Measurements from ENCODE around the gene PIEZO2. TPM values are rescaled to one million over a fixed set of nuclear protein-coding genes. Genes with fewer than 3 reads are reported as not detected.
A peak's percentile ranks its signal among the peaks of the same experiment; 100 is the strongest.

The PIEZO2 gene
- total RNA-seq, 1 donor from 2014 or later: 4.2 TPM

DNA sequence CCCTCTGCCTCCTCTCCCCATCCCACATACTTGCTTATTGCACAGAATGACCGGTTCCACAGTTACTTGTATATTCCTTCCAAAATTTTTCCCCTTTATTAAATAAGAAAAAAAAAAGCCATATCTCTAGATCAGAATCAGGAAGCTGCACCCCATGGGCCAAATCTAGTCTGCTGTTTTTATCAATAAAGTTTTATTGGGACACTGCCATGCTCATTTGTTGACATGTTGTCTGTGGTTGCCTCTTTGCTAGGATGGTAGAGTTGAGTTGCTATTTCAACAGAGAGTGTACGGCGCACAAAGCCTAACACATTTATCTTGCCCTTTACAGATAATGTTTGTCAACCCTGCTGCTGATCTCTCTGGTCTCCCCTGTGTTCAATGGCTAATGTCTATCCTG, 15.8 kb upstream of the PIEZO2 start:
- DNase-seq (ENCODE audit: low spot score): no peak
- H3K27me3 Mint-ChIP-seq (ENCODE audit: insufficient read depth, low read depth): peaks cover 3% of the 10 kb centered on the region
- Histone ChIP-seq H3K27me3 (peaks cover 38% of the 10 kb centered on the region), H3K9ac (no peak overlapping the region), H3K9me3 (ENCODE audit: low read depth) (no peaks in the 10 kb centered on the region), H3K4me1 (peaks cover 8% of the 10 kb centered on the region), H3K27ac (no peak overlapping the region), H3F3A (ENCODE audit: low read depth) (no peaks in the 10 kb centered on the region), H3K4me3 (no peak overlapping the region), H3K79me2 (ENCODE audit: low read depth) (no peaks in the 10 kb centered on the region), H3K36me3 (no peaks in the 10 kb centered on the region), H4K20me1 (ENCODE audit: low read depth) (no peaks in the 10 kb centered on the region), H2AFZ (replicated peaks) (no peak overlapping the region), H3K4me2 (no peak overlapping the region)
- H3K9me3 Mint-ChIP-seq: no peaks in the 10 kb centered on the region
- H3K27ac Mint-ChIP-seq: no peak overlapping the region
- no peaks in the 10 kb centered on the region for H3K36me3 Mint-ChIP-seq
- H3K4me1 Mint-ChIP-seq: no peaks in the 10 kb centered on the region
- H3K4me3 Mint-ChIP-seq: no peak overlapping the region
- TF ChIP-seq, protein P1, sequence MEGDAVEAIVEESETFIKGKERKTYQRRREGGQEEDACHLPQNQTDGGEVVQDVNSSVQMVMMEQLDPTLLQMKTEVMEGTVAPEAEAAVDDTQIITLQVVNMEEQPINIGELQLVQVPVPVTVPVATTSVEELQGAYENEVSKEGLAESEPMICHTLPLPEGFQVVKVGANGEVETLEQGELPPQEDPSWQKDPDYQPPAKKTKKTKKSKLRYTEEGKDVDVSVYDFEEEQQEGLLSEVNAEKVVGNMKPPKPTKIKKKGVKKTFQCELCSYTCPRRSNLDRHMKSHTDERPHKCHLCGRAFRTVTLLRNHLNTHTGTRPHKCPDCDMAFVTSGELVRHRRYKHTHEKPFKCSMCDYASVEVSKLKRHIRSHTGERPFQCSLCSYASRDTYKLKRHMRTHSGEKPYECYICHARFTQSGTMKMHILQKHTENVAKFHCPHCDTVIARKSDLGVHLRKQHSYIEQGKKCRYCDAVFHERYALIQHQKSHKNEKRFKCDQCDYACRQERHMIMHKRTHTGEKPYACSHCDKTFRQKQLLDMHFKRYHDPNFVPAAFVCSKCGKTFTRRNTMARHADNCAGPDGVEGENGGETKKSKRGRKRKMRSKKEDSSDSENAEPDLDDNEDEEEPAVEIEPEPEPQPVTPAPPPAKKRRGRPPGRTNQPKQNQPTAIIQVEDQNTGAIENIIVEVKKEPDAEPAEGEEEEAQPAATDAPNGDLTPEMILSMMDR (IDR thresholded peaks at IDR 0.05): no peak
- TF ChIP-seq EZH2phosphoT487 (IDR thresholded peaks at IDR 0.05) (no peak), EZH2 (IDR thresholded peaks at IDR 0.05) (no peak)

DNA sequence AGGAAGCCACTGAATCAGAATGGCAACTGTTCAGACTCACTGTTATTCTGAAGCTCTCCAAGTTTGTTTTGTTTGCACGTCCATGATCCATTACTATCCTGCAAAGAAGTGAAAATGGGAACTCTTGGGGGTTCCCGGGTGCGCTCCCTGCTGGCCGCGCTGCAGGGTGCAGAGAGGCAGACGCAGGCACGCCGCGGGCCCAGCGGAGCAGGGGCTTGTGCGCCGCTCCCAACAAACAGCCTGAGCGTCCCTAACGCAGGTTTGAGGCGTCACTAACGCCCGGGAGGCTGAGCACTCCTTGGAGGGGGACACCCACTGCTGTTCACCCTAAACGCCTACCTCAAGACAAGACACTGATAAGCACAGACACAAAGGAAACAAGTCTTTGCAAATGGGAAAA, 14.3 kb upstream of the PIEZO2 start:
- H3K36me3 ChIP-seq: no peaks in the 10 kb centered on the region
- peak overlapping the region; percentile 21 for H3K4me2 ChIP-seq
- H4K20me1 ChIP-seq (ENCODE audit: low read depth): no peaks in the 10 kb centered on the region
- H3K4me3 Mint-ChIP-seq: no peak overlapping the region
- H3K9me3 Mint-ChIP-seq: no peaks in the 10 kb centered on the region
- H3K27me3 Mint-ChIP-seq (ENCODE audit: insufficient read depth, low read depth): peaks cover 3% of the 10 kb centered on the region
- peak; percentile 67 for DNase-seq (ENCODE audit: low spot score)
- no peak overlapping the region for H3K4me3 ChIP-seq
- H3F3A ChIP-seq (ENCODE audit: low read depth): no peaks in the 10 kb centered on the region
- H3K36me3 Mint-ChIP-seq: no peaks in the 10 kb centered on the region
- no peak overlapping the region for H2AFZ ChIP-seq (replicated peaks)
- H3K27ac Mint-ChIP-seq: no peak overlapping the region
- no peaks in the 10 kb centered on the region for H3K9me3 ChIP-seq (ENCODE audit: low read depth)
- H3K79me2 ChIP-seq (ENCODE audit: low read depth): no peaks in the 10 kb centered on the region
- H3K4me1 Mint-ChIP-seq: no peaks in the 10 kb centered on the region
- H3K27ac ChIP-seq: no peak overlapping the region
- peaks cover 38% of the 10 kb centered on the region for H3K27me3 ChIP-seq
- no peak overlapping the region for H3K9ac ChIP-seq
- H3K4me1 ChIP-seq: peaks cover 8% of the 10 kb centered on the region
- TF ChIP-seq EZH2phosphoT487 (IDR thresholded peaks at IDR 0.05) (no peak), EZH2 (IDR thresholded peaks at IDR 0.05) (no peak)
- TF ChIP-seq, protein P1 (IDR thresholded peaks at IDR 0.05): peak; percentile 58

DNA sequence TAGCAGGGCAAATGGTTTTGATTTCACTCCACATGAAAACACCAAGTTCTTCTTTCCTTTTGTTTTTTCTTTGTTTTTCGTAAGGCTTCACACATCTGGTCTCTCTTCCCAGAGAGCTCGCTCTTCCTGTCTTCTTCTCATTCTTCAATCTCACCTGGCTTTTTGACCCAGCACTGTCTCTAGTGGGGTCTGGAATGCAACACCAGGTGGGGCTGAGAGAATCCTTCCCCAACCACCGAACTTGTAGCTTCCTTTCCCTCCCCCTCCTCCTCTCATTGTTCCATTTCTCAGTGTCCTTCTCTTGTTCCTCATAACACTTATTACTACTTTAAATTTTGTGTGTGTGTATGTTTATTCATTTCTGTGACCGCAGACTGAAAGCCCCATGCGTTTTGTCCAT, 13.5 kb upstream of the PIEZO2 start:
- peaks cover 3% of the 10 kb centered on the region for H3K27me3 Mint-ChIP-seq (ENCODE audit: insufficient read depth, low read depth)
- TF ChIP-seq, protein P1 (IDR thresholded peaks at IDR 0.05): no peak
- no peak for TF ChIP-seq EZH2 (IDR thresholded peaks at IDR 0.05)
- TF ChIP-seq EZH2phosphoT487 (IDR thresholded peaks at IDR 0.05): no peak
- Histone ChIP-seq H3K4me1 (peaks cover 8% of the 10 kb centered on the region), H3K36me3 (no peaks in the 10 kb centered on the region), H4K20me1 (ENCODE audit: low read depth) (no peaks in the 10 kb centered on the region), H3K27ac (no peak overlapping the region), H3K79me2 (ENCODE audit: low read depth) (no peaks in the 10 kb centered on the region), H3K27me3 (peaks cover 38% of the 10 kb centered on the region), H3F3A (ENCODE audit: low read depth) (no peaks in the 10 kb centered on the region), H3K9ac (no peak overlapping the region), H3K9me3 (ENCODE audit: low read depth) (no peaks in the 10 kb centered on the region), H2AFZ (replicated peaks) (no peak overlapping the region), H3K4me2 (no peak overlapping the region), H3K4me3 (no peak overlapping the region)
- no peaks in the 10 kb centered on the region for H3K36me3 Mint-ChIP-seq
- no peaks in the 10 kb centered on the region for H3K9me3 Mint-ChIP-seq
- no peaks in the 10 kb centered on the region for H3K4me1 Mint-ChIP-seq
- no peak for DNase-seq (ENCODE audit: low spot score)
- H3K4me3 Mint-ChIP-seq: no peak overlapping the region
- no peak overlapping the region for H3K27ac Mint-ChIP-seq
